HL-60 (cell line): Measurements from ENCODE around the gene CUL5.

Source experiments
- DNase-seq, 2 experiments: peaks; one replicate each; pipeline ENCODE4 v3.0.0-alpha.2; 2010 to 2020; ENCODE audit warnings: low read depth in 1 of 2, low spot score in 1 of 2
- H3K27ac ChIP-seq: fragments of 250-450 bp; sonication (Bioruptor Pico); replicated peaks from 2 replicates; pipeline ENCODE4 v1.5.1; 2020; ENCODE audit warnings: mild to moderate bottlenecking, moderate library complexity
- H3K27me3 ChIP-seq: fragments of 250-450 bp; sonication (Bioruptor Pico); 2 replicates; pipeline ENCODE4 v1.5.1; 2021; ENCODE audit warnings: mild to moderate bottlenecking, moderate library complexity; ENCODE audit not compliant: insufficient read depth, poor library complexity, severe bottlenecking
- H3K4me3 ChIP-seq: replicated peaks from 2 replicates; pipeline ENCODE4 v1.5.1; 2011; ENCODE audit warnings: mild to moderate bottlenecking, control low read depth, low read length; ENCODE audit not compliant: insufficient read depth
- GABPA ChIP-seq: IDR thresholded peaks from 2 replicates; pipeline ENCODE4 v1.6.1; 2012; ENCODE audit warnings: low read depth
- POLR2AphosphoS5 ChIP-seq: IDR thresholded peaks from 2 replicates; pipeline ENCODE4 v1.6.1; 2012; ENCODE audit warnings: low read depth
- REST ChIP-seq: IDR thresholded peaks from 2 replicates; pipeline ENCODE4 v1.6.1; 2012; ENCODE audit warnings: low read depth; ENCODE audit not compliant: insufficient replicate concordance
- SPI1 ChIP-seq: IDR thresholded peaks from 2 replicates; pipeline ENCODE4 v1.6.1; 2012; ENCODE audit warnings: low read depth, mild to moderate bottlenecking, borderline replicate concordance
- TF ChIP-seq, protein P1 (sequence below): IDR thresholded peaks from one replicate; pipeline ENCODE4 v1.5.1; 2011; ENCODE audit warnings: low read length, control low read depth, inconsistent platforms; ENCODE audit not compliant: insufficient read depth

Gene CUL5

DNA sequence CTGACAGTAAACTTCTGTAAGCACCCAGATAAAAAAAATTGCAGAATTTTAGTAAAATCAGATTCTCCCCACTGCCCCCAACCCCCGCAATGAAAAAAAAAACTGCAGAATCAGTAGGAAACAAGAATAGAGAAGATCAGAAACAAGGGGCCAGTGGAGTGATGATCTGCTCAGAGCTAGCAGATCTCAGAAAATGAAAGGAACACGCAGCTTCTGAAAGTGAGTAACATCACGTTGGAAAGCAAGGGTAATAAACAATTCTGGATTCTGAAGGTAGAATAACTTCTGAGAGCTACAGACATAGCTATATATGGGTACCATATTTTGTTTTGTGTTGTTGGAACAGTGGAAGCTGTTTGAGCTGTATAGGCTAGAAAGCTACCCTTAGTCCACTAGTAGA is 135.9 kb downstream of the CUL5 start:
- no peak for DNase-seq
- Histone ChIP-seq H3K4me3 (no peak overlapping the region), H3K27ac (no peak overlapping the region), H3K27me3 (no peaks in the 10 kb centered on the region)
- TF ChIP-seq, protein P1, sequence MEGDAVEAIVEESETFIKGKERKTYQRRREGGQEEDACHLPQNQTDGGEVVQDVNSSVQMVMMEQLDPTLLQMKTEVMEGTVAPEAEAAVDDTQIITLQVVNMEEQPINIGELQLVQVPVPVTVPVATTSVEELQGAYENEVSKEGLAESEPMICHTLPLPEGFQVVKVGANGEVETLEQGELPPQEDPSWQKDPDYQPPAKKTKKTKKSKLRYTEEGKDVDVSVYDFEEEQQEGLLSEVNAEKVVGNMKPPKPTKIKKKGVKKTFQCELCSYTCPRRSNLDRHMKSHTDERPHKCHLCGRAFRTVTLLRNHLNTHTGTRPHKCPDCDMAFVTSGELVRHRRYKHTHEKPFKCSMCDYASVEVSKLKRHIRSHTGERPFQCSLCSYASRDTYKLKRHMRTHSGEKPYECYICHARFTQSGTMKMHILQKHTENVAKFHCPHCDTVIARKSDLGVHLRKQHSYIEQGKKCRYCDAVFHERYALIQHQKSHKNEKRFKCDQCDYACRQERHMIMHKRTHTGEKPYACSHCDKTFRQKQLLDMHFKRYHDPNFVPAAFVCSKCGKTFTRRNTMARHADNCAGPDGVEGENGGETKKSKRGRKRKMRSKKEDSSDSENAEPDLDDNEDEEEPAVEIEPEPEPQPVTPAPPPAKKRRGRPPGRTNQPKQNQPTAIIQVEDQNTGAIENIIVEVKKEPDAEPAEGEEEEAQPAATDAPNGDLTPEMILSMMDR, result no peak

GRCh38 chr11:108147150-108147549 is 138.5 kb downstream of the CUL5 start:
- TF ChIP-seq, protein P1, result no peak
- TF ChIP-seq SPI1, result no peak
- TF ChIP-seq POLR2AphosphoS5, result no peak
- no peak for TF ChIP-seq GABPA
- H3K27ac ChIP-seq, result no peak overlapping the region
- no peaks in the 10 kb centered on the region for H3K27me3 ChIP-seq
- no peak overlapping the region for H3K4me3 ChIP-seq
- DNase-seq, result no peak

DNA sequence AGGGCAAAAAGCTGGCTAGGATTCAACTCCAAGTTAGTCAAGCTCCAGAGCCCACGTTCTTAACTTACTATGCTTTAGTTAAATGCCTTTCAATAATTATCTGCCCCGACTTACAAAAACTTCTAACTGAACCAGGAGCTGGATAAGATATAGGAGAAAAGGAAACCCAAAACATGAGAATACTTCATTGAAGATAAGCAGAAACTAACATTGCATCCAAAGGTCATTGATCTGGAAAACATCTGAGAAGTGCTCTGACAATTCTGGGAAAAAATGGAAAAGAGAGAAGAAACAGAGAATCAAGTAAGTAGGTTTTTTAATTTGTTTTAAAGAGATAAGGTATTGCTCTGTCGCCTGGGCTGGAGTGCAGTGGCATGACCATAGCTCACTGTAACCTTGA is 139.9 kb downstream of the CUL5 start:
- no peak for DNase-seq
- no peak for TF ChIP-seq GABPA
- no peak for TF ChIP-seq REST
- TF ChIP-seq, protein P1, result no peak
- no peak for TF ChIP-seq SPI1
- no peak for TF ChIP-seq POLR2AphosphoS5
- H3K4me3 ChIP-seq, result no peak overlapping the region

GRCh38 chr11:108154591-108154990 is 145.9 kb downstream of the CUL5 start:
- Histone ChIP-seq H3K27ac (no peak overlapping the region), H3K27me3 (no peaks in the 10 kb centered on the region), H3K4me3 (no peak overlapping the region)
- no peak for TF ChIP-seq REST
- no peak for TF ChIP-seq POLR2AphosphoS5
- TF ChIP-seq SPI1, result no peak
- TF ChIP-seq, protein P1, result no peak
- no peak for TF ChIP-seq GABPA
- DNase-seq, result no peak

More for the DNA sequence above, 139.9 kb downstream of the CUL5 start:
- no peak overlapping the region for H3K27ac ChIP-seq
- H3K27me3 ChIP-seq, result no peaks in the 10 kb centered on the region
